GM12865 (cell line): ENCODE data around the gene SUSD4.

ENCODE experiments used
- DNase-seq: peaks from one replicate; pipeline ENCODE4 v3.0.0; 2010; ENCODE audit warnings: low read depth
- H3K4me3 ChIP-seq: 2 replicates; pipeline ENCODE4 v1.5.1; 2011; ENCODE audit warnings: mild to moderate bottlenecking, low read depth, low read length, control low read depth
- TF ChIP-seq, protein P1 (sequence below): IDR thresholded peaks from 2 replicates; pipeline ENCODE4 v1.5.1; 2011; ENCODE audit warnings: low read length, control low read depth, low read depth, inconsistent platforms; ENCODE audit not compliant: insufficient read depth; ENCODE audit errors: missing control alignments

The SUSD4 gene, protein sequence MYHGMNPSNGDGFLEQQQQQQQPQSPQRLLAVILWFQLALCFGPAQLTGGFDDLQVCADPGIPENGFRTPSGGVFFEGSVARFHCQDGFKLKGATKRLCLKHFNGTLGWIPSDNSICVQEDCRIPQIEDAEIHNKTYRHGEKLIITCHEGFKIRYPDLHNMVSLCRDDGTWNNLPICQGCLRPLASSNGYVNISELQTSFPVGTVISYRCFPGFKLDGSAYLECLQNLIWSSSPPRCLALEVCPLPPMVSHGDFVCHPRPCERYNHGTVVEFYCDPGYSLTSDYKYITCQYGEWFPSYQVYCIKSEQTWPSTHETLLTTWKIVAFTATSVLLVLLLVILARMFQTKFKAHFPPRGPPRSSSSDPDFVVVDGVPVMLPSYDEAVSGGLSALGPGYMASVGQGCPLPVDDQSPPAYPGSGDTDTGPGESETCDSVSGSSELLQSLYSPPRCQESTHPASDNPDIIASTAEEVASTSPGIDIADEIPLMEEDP

DNA sequence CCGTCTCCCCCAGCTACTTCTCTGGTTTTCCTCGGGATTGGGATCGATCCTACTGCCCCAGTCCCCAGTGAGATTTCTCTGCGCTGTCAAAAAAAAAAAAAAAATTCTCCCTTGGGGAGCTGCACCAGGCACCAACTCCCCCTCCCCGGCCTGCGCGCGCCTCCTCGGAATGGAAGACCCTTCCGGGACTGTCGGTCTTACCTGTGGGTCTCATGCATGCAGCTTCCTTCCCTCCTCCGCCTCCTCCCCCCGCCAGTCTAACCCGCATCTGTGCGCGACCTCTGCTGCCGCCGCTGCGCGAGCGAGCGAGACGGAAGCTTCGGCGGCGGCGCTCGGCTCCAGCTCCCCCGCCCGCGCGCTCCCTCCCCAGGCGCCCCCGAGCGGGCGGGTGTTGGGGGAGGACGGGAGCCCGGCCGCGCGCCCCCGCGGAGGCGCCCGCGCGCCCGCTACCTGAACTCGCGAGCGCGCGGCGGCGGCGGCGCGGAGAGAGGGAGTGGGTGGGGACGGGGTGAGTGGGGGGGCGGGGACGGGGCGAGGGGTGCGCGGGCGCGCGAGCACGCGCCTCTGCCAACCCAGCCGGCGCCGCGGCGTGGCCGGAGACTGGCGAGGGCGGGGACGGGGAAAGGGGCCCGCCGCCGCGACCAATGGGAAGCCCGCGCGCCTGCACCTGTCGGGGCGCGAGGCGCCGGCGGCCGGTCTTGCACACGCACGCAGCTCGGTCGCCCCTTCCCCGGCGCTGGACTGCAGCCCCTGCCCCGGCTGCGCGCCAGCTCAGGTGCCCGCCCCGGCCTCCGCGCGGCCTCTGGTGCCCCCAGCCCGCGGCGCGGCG lies at the start of gene SUSD4:
TSS of gene SUSD4 (minus strand) at position 321 of the 829 bp plus-strand sequence. CDS start 751 bp downstream, outside the sequence.
- TF ChIP-seq, protein P1, sequence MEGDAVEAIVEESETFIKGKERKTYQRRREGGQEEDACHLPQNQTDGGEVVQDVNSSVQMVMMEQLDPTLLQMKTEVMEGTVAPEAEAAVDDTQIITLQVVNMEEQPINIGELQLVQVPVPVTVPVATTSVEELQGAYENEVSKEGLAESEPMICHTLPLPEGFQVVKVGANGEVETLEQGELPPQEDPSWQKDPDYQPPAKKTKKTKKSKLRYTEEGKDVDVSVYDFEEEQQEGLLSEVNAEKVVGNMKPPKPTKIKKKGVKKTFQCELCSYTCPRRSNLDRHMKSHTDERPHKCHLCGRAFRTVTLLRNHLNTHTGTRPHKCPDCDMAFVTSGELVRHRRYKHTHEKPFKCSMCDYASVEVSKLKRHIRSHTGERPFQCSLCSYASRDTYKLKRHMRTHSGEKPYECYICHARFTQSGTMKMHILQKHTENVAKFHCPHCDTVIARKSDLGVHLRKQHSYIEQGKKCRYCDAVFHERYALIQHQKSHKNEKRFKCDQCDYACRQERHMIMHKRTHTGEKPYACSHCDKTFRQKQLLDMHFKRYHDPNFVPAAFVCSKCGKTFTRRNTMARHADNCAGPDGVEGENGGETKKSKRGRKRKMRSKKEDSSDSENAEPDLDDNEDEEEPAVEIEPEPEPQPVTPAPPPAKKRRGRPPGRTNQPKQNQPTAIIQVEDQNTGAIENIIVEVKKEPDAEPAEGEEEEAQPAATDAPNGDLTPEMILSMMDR, result no peak
- H3K4me3 ChIP-seq, result peak within 1 kb of the TSS; percentile 35
- peak; percentile 41 for DNase-seq

- DNase-seq, result no peak
- TF ChIP-seq, protein P1, result no peak
- H3K4me3 ChIP-seq, result no peak overlapping the region
Measured at GRCh38 chr1:223413216-223413615, 49.2 kb upstream of the SUSD4 start.

DNA sequence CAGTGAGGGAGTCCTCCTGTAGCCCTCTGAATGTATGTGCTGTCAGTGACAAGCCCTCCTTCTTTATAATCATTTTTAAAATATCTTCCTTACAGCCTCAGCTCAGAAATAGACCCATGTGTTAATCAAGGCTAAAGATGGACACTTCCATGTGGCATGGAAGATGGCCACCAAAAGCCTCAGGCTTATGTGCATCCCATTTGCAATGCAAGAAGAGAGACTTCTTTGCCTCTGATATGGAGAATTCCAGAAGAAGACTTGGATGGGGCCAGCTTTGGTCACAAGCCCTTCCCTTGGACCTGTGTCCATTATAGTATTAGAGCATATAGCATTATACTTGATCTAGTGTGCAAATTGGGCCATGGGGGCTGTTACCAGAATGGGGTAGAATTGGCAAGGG lies 47.7 kb upstream of the SUSD4 start:
- TF ChIP-seq, protein P1, result no peak
- DNase-seq, result no peak
- H3K4me3 ChIP-seq, result no peak overlapping the region

DNA sequence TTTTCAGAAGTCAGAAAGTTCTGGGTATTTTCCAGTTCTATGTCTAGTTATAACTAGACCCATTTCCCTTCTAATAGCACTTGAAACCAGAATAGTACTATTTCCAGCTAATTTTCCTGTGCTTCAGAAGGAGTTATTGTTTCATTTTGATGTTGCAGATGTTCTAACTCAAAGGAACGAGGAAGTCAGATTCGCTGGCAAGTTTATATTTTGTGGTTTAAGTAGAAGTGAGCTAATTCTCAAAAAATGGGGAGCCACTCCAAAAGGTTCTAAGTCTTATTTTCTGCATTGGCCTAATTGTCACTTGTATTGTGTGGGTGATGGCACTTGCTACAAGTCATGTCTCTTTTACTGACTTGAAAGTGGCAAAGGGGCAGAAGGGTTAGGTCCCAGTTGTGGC lies 47.3 kb upstream of the SUSD4 start:
- no peak for DNase-seq
- TF ChIP-seq, protein P1, result no peak
- no peak overlapping the region for H3K4me3 ChIP-seq

- H3K4me3 ChIP-seq, result no peak overlapping the region
- TF ChIP-seq, protein P1, result no peak
- DNase-seq, result no peak
Measured at GRCh38 chr1:223410036-223410435, 46.1 kb upstream of the SUSD4 start.

DNA sequence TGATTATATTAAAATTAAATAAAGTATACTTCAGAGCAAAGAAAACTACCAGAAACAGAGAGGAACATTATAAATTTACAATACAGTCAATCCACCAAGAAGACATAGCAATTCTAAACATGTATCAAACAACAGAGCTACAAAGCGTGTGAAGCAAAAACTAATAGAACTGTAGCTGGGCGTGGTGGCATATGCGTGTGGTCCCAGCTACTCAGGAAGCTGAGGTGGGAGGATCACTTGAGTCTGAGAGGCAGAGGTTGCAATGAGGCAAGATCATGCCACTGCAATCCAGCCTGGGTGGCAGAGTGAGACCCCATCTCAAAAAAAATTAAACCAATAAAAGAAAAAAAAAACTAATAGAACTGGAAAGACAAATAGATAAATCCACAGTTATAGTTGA lies 41.5 kb upstream of the SUSD4 start:
- TF ChIP-seq, protein P1, result no peak
- DNase-seq, result no peak
- H3K4me3 ChIP-seq, result no peak overlapping the region
